CD14-positive monocyte (primary cell): ENCODE results near the gene MAST4. TPM values are rescaled to one million over a fixed set of nuclear protein-coding genes. Genes with fewer than 3 reads are reported as not detected.

Experiments used
- DNase-seq, 3 donors: peaks; one replicate each; pipeline ENCODE4 v3.0.0-alpha.2; 2011 to 2022
- H2AFZ ChIP-seq: 2 replicates; pipeline ENCODE4 v1.6.0; 2012; ENCODE audit warnings: mild to moderate bottlenecking, low read depth, low read length, inconsistent platforms; ENCODE audit not compliant: insufficient read depth, poor library complexity, severe bottlenecking
- H3K27ac ChIP-seq, 2 donors: 1 replicate in 1 of 2; 2 replicates in 1 of 2; pipeline ENCODE4 v1.5.1; 2012 to 2013; ENCODE audit warnings: low read length in 2 of 2, control low read depth in 1 of 2, inconsistent platforms in 1 of 2, low read depth in 1 of 2, mild to moderate bottlenecking in 1 of 2
- H3K27me3 ChIP-seq, 2 donors: one replicate each; pipeline versions ENCODE4 v1.6.0 to v1.6.1; 2011 to 2013; ENCODE audit warnings: low read length in 2 of 2; ENCODE audit not compliant: control insufficient read depth in 2 of 2, insufficient read depth in 2 of 2
- H3K36me3 ChIP-seq, 2 donors: replicated peaks in 1 of 2; 1 replicate in 1 of 2; 2 replicates in 1 of 2; pipeline versions ENCODE4 v1.5.1 to v1.6.1; 2012 to 2013; ENCODE audit warnings: low read length in 2 of 2, control low read depth in 1 of 2, inconsistent platforms in 1 of 2, mild to moderate bottlenecking in 1 of 2; ENCODE audit not compliant: insufficient read depth in 2 of 2, control insufficient read depth in 1 of 2
- H3K4me1 ChIP-seq, 2 donors: 1 replicate in 1 of 2; 2 replicates in 1 of 2; pipeline versions ENCODE4 v1.5.1 to v1.6.1; 2012 to 2013; ENCODE audit warnings: low read length in 2 of 2, control low read depth in 1 of 2, inconsistent platforms in 1 of 2, mild to moderate bottlenecking in 1 of 2, moderate library complexity in 1 of 2; ENCODE audit not compliant: insufficient read depth in 2 of 2, control insufficient read depth in 1 of 2
- H3K4me2 ChIP-seq: replicated peaks from 2 replicates; pipeline ENCODE3; 2012; ENCODE audit warnings: low read length, moderate library complexity, mild to moderate bottlenecking; ENCODE audit not compliant: poor library complexity, severe bottlenecking; ENCODE audit errors: extremely low read depth
- H3K4me3 ChIP-seq, 3 experiments: fragments of 200-600 bp in 1 of 3; sonication (generic) in 1 of 3; replicated peaks in 1 of 3; 1 replicate in 2 of 3; 2 replicates in 1 of 3; pipeline ENCODE4 v1.5.1; 2011 to 2013; ENCODE audit warnings: low read length in 3 of 3, mild to moderate bottlenecking in 3 of 3, control low read depth in 2 of 3, low read depth in 2 of 3, inconsistent platforms in 1 of 3, moderate library complexity in 1 of 3
- H3K79me2 ChIP-seq: 2 replicates; pipeline ENCODE4 v1.6.0; 2012; ENCODE audit warnings: mild to moderate bottlenecking, control low read depth, inconsistent platforms, low read length, moderate library complexity; ENCODE audit not compliant: insufficient read depth
- H3K9ac ChIP-seq: 2 replicates; pipeline ENCODE4 v1.6.0; 2017; ENCODE audit warnings: low read length, mild to moderate bottlenecking; ENCODE audit not compliant: insufficient read depth, poor library complexity, severe bottlenecking
- H3K9me3 ChIP-seq, 2 donors: replicated peaks in 1 of 2; 1 replicate in 1 of 2; 2 replicates in 1 of 2; pipeline versions ENCODE4 v1.5.1 to v1.6.1; 2012 to 2013; ENCODE audit warnings: low read length in 2 of 2, control low read depth in 1 of 2; ENCODE audit not compliant: control insufficient read depth in 1 of 2, insufficient read depth in 1 of 2
- H4K20me1 ChIP-seq: 2 replicates; pipeline ENCODE4 v1.6.0; 2012; ENCODE audit warnings: mild to moderate bottlenecking, low read length, control low read depth, moderate library complexity; ENCODE audit not compliant: insufficient read depth
- H3K27ac Mint-ChIP-seq, 7 donors: one replicate each; pipeline ENCODE4 v1.8.0; 2020; ENCODE audit warnings: mild to moderate bottlenecking in 7 of 7, mixed read lengths in 7 of 7, moderate library complexity in 6 of 7, inconsistent platforms in 2 of 7
- H3K27me3 Mint-ChIP-seq, 3 donors: one replicate each; pipeline ENCODE4 v1.8.0; 2021 to 2022; ENCODE audit warnings: low read depth in 3 of 3, mild to moderate bottlenecking in 3 of 3, mixed read lengths in 3 of 3, moderate library complexity in 3 of 3, inconsistent platforms in 1 of 3
- H3K36me3 Mint-ChIP-seq, 2 donors: one replicate each; pipeline ENCODE4 v1.8.0; 2020; ENCODE audit warnings: mixed read lengths in 2 of 2, inconsistent platforms in 1 of 2, mild to moderate bottlenecking in 1 of 2
- H3K4me1 Mint-ChIP-seq: one replicate; pipeline ENCODE4 v1.8.0; 2020; ENCODE audit warnings: mild to moderate bottlenecking, mixed read lengths
- H3K4me3 Mint-ChIP-seq, 2 donors: one replicate each; pipeline ENCODE4 v1.8.0; 2020; ENCODE audit warnings: mild to moderate bottlenecking in 2 of 2, mixed read lengths in 2 of 2, moderate library complexity in 1 of 2
- H3K9me3 Mint-ChIP-seq, 7 donors: one replicate each; pipeline ENCODE4 v1.8.0; 2020 to 2022; ENCODE audit warnings: mixed read lengths in 7 of 7, mild to moderate bottlenecking in 6 of 7, moderate library complexity in 6 of 7, inconsistent platforms in 2 of 7
- WGBS: methylation state at CpG from one replicate; pipeline ENCODE4 v1.1.5; 2013; ENCODE audit warnings: missing lambda C conversion rate; ENCODE audit not compliant: insufficient coverage; 5-methylcytosine and 5-hydroxymethylcytosine counted together
- intact Hi-C, 2 donors: fragments of 100-400 bp; cut with micrococcal nuclease; formaldehyde crosslinking; loops; one replicate each; pipeline versions ENCODE4 v1.15.0 to v1.15.1; 2023
- polyA plus RNA-seq, 3 donors: library from polyadenylated mRNA; depleted of rRNA in 1 of 3; unstranded in 2 of 3; stranded (reverse) in 1 of 3; fragments of 300-500 nt in 2 of 3; fragments of >200 nt in 1 of 3; fragmentation: Illumina TruSeq in 2 of 3; gene quantifications; 1 replicate in 2 of 3; 2 replicates in 1 of 3; pipeline ENCODE4 v1.2.3, GENCODE V29; 2012 to 2021
- TF ChIP-seq, protein P1 (sequence below): fragments of 200-600 bp; IDR thresholded peaks from one replicate; pipeline ENCODE4 v1.8.0; 2022; ENCODE audit warnings: antibody characterized with exemption, mild to moderate bottlenecking

The MAST4 gene
- polyA plus RNA-seq, 3 donors = 0.03 to 0.24 TPM; not detected in 1

DNA sequence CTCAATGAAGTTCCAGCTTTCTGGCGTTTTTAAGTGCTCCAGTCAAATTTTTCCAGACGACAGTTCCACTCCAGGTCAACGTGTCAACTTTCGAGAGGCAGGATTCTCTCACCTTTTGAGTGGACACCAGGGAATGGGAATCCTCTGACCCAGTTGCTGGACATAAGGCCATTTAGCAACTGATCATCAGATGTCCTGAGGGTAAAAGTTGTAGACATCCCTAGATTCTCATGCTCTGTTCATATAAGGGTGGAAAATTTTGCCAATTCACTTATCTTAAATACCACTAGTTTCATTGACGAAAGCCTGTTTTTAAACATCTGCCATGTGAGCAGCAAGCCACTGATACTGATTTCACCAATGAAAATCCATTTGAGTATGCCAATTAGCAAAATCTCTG is 275.5 kb downstream of the MAST4 start:
- H3K4me2 ChIP-seq = no peak overlapping the region
- Mint-ChIP-seq H3K4me1 (peaks cover 22% of the 10 kb centered on the region), H3K9me3 (no peaks in the 10 kb centered on the region), H3K4me3 (no peak overlapping the region), H3K27me3 (peaks cover 0 to 4% (median 2%) of the 10 kb centered on the region in 3 donors), H3K36me3 (peaks cover 0 to 3% of the 10 kb centered on the region in 2 donors), H3K27ac (no peak overlapping the region)
- no peak overlapping the region for H3K9ac ChIP-seq
- H3K79me2 ChIP-seq = no peaks in the 10 kb centered on the region
- TF ChIP-seq, protein P1, sequence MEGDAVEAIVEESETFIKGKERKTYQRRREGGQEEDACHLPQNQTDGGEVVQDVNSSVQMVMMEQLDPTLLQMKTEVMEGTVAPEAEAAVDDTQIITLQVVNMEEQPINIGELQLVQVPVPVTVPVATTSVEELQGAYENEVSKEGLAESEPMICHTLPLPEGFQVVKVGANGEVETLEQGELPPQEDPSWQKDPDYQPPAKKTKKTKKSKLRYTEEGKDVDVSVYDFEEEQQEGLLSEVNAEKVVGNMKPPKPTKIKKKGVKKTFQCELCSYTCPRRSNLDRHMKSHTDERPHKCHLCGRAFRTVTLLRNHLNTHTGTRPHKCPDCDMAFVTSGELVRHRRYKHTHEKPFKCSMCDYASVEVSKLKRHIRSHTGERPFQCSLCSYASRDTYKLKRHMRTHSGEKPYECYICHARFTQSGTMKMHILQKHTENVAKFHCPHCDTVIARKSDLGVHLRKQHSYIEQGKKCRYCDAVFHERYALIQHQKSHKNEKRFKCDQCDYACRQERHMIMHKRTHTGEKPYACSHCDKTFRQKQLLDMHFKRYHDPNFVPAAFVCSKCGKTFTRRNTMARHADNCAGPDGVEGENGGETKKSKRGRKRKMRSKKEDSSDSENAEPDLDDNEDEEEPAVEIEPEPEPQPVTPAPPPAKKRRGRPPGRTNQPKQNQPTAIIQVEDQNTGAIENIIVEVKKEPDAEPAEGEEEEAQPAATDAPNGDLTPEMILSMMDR = no peak
- WGBS = 93% methylated on average over 4 of the region's 5 CpGs
- DNase-seq = no peak
- intact Hi-C loops = loop anchor here in 1 of 2 donors (10.0 kb wide), 1 partner anchor 57 kb away; no protein-coding TSS in a partner anchor
- no peak overlapping the region for H3K27ac ChIP-seq
- no peaks in the 10 kb centered on the region for H3K27me3 ChIP-seq
- H4K20me1 ChIP-seq = no peaks in the 10 kb centered on the region
- no peaks in the 10 kb centered on the region for H3K36me3 ChIP-seq
- no peaks in the 10 kb centered on the region for H3K9me3 ChIP-seq
- H3K4me3 ChIP-seq = no peak overlapping the region
- peaks cover 12 to 22% of the 10 kb centered on the region in 2 donors for H3K4me1 ChIP-seq
- no peak overlapping the region for H2AFZ ChIP-seq

DNA sequence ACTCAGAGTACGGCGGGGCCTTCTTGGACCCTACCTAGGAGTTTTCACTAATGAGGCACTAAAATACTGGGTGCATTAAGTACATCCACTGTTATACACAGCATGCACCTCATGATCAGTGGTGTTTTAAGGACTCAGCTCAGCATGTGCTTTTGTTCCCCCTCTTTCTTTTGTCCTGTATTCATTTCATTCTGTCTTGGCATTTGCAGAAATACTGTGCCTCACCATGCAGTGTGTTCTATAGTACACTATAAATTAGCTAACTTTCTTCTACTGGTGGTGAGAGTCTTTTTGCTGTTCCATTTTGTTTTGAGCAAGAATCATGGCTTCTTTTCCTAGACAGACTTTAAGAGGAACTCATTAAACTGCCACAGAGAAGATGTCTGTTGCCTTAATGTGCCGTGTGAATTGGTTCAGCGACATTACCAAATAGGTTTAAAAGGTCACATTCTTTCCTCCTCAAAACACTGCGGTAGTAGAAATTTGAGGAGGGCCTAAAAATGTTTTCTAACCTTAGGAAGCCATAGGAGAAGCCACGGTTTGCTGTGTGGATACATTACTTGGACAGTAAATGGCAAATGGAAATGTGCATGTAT is 276.6 kb downstream of the MAST4 start:
- Histone ChIP-seq H3K9ac (no peak overlapping the region), H3K4me1 (peaks cover 12 to 22% of the 10 kb centered on the region in 2 donors), H3K27me3 (no peaks in the 10 kb centered on the region), H3K4me2 (no peak overlapping the region), H3K27ac (no peak overlapping the region), H3K4me3 (no peak overlapping the region), H2AFZ (no peak overlapping the region), H3K79me2 (no peaks in the 10 kb centered on the region), H4K20me1 (no peaks in the 10 kb centered on the region), H3K36me3 (no peaks in the 10 kb centered on the region), H3K9me3 (no peaks in the 10 kb centered on the region)
- peak overlapping the region in 1 of 2 donors; percentile 48 for H3K4me3 Mint-ChIP-seq
- H3K4me1 Mint-ChIP-seq = peaks cover 22% of the 10 kb centered on the region
- no CpG with 5 or more reads among the region's 6 CpGs for WGBS
- DNase-seq = no peak
- intact Hi-C loops = loop anchor here in 1 of 2 donors (10.0 kb wide), 1 partner anchor 58 kb away; no protein-coding TSS in a partner anchor
- H3K9me3 Mint-ChIP-seq = peaks cover 0 to 2% (median 0%) of the 10 kb centered on the region in 7 donors
- no peak overlapping the region for H3K27ac Mint-ChIP-seq
- TF ChIP-seq, protein P1 = no peak
- peaks cover 0 to 3% of the 10 kb centered on the region in 2 donors for H3K36me3 Mint-ChIP-seq
- H3K27me3 Mint-ChIP-seq = peaks cover 0 to 7% (median 2%) of the 10 kb centered on the region in 3 donors
